ENCODE data around the gene BSG.

GRCh38 chr19:596263-596655 lies 23.9 kb downstream of the BSG start:
- TF ChIP-seq CTCF (IDR thresholded peaks at IDR 0.05), result no peak
- no peak for TF ChIP-seq POLR2A (IDR thresholded peaks at IDR 0.05)
